Measurements from ENCODE around the gene SSTR5.

SSTR5 gene

DNA sequence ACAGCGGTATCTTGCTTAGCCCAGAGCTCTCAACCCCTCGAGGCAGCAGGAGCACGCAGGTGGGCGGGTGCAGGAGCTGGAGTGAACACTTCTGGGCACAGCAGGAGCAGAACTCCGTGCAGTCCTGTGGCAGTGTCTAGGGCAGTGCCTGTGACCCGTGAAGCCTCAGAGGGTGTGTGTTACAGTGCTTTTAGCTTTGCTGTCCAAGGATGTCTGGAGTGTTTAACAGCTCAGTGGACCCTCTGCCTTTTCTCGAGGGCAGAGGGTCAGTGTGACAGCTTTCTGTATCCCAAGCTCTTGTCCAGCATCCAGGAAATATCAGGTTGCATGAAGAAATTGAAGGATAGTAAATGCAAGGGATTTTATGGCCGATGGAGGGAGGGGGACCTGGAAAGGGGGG, 16.4 kb upstream of the SSTR5 start:
- no peak for DNase-seq

GRCh38 chr16:1057252-1057932, 15.2 kb upstream of the SSTR5 start:
- DNase-seq, result peak; percentile 72

DNA sequence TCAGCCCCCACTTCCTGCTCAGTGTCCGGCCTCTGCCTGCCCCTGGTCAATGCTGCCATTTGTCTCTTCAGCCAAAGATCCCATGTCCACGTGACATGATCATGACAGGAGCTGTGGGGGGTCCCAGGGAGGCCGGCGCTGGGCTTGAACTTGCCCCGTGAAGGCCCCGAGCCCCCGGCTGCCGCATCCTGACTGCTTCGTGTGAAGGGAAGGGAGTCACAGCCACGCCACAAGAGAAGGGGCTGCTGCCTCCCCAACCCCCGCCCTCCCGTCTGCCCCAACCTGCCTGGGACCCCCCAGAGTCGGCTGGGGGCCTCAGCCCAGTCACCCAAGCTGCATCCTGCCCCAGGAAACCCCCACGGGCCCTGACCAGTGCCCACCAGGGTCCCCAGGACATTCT, 14.3 kb upstream of the SSTR5 start:
- DNase-seq, result no peak

DNA sequence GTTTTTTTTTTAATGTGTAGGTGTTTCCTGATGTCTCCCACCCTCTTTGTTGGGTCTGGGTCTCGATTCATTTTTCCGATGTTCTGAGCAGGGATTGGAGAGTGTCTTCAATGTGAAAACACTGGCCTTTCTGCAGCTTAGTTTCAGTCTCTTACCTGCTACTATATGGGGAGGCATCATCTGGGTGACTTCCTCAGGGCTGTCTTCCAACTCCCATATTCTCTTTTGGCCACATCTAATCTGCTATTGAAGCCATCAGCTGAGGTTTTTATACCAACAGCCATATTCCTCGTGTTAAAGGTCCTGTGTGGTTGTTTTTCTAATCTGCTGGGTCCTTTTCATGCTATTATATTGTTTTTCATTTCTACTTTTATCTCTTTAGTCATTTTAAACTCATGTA, 13.2 kb upstream of the SSTR5 start:
- DNase-seq, result no peak

- no peak for DNase-seq
These were observed 11.9 kb upstream of the SSTR5 start for GRCh38 chr16:1060416-1061340.

DNA sequence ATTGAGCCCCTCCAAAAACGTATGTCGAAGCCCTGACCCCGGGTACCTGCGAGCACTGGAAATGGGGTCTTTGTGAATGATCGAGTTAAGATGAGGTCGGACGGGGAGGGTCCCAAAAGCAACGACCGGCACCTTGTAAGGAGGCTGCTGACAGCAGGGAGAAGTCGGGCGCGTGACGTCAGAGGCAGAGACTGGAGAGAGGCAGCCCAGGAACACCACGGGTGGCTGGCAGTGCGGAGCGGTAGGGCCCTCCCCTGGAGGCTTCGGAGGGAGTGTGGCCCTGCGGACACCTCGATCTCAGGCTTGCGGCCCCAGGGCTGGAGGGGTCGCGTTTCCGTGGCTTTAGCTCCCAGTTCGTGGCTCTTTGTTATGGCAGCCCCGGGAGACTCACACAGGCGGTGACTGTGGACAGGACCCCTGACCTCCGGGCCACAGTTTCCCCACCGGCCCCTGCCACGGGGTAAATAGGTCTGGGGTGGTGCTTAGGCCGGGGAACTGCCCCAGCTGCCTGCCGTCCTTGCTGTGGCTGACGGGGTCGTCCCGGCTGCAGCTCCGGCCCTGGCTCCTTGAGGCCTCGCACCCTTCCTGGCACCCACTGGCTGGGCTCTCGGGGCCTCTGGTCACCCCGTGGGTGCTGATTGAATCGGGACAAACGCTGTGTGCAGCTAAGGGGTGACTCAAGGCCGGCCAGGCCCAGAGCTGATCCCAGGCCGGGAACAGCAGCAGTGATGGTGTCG, 10.6 kb upstream of the SSTR5 start:
- no peak for DNase-seq

DNA sequence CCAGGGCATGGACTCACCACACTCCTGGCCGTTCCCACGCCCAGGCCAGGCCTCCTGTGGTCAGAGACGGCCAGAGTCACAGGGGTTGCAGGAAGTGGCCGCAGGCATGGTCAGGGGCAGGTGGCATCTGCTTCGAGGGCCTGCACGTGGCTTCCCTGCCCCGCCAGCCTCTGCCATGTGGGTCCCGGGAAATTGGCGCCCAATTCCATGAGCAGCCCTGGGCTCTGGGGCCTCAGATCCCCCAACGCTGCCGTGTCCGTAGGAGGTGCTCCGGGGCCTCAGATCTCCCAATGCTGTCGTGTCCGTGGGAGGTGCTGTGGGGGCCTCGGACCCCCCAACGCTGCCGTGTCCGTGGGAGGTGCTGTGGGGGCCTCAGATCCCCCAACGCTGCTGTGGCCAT, 9.7 kb upstream of the SSTR5 start:
- DNase-seq, result no peak

DNA sequence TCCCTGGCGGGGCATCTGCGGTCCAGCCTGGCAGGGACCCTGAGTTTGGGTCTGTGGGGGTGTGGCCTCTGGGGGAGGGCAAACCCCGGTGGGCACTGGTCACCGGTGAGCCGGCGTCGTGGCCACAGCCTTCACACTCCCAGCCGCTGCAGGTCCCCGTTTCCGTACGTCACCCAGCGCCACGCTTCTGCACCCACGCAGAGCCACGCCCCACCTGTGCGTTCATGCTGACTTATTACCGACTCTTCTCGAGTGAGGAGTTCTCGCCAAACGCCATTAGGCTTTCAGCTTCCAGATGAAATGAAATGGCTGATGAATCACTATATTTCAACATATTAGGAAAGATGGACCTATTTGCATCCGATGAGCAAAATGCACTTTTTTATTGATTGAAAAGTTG, 8.8 kb upstream of the SSTR5 start:
- no peak for DNase-seq

DNA sequence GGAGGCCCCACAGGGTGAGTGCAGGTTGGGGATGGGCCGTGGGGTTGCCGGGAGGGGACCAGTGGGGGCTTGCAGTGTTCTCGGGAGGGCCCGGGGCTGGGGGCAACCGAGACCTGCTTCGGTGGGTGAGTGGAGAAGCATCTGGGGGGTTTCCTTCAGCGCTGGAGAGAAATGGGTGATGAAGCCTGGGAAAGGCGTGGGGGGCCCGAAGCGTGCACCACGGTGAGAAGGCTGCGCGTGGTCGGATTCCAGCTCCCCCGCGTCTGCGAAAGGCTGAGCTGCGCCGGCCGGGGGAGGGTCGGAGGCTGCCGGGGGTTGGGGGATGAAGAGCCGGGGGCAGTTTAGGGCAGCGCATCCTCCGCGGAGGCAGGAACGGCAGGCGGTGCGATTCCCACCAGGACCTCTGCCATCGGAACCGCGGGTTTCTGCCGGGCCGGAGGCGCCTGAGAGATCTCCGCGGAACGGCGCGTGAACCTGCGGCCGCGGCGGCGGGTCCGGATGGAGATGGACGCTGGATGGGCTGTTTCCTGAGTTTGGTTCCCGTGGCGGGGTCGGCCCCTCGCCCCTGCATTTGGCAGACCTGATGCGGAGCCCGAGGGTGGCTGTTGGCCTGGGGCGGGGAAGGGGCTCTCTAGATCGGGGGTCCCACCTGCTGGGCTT, 6.9 kb upstream of the SSTR5 start:
- no peak for DNase-seq

- DNase-seq, result no peak
These were observed 5.9 kb upstream of the SSTR5 start for GRCh38 chr16:1066584-1067172.

DNA sequence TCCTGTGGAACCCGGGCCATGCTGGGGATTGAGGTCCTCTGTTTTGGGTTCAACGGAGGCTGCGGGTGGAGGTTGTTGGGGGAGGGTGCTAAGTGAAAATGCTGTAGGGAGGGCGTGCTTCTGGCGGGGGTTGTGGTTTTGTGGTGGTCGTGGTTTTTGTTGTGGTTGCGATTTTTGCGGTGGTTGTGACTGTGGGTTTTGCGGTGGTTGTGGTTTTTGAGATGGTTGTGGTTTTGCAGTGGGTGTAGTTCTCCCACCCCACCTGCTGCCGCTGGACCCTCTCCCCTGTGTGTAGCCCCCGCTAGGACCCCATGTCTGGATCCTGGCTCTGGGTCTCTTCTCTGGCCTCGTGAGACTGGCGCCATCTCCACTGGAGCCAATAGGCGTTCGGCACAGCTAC, 4.9 kb upstream of the SSTR5 start:
- DNase-seq, result no peak

DNA sequence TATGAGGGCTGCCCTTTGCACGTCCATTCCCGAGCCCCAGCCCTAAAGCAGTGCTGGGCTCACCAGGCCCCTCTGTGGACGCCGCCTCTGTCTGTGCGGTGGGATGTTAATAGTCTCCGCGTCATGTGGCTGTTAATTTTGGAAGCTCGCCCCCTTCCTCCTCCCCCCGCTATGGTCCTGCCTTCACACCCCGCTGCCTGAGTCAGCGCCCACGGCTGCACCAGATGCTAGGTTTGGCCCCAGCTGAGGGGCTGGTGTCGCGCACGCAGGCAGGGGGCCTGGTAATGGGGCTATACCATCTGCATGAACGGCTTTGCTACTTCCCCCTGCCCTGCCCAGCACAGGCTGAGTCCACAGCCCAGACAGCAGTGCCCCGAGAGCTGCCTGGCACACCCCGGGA, 4.1 kb upstream of the SSTR5 start:
- DNase-seq, result no peak

- DNase-seq, result no peak
These were observed 3.4 kb upstream of the SSTR5 start for GRCh38 chr16:1069154-1069553.

DNA sequence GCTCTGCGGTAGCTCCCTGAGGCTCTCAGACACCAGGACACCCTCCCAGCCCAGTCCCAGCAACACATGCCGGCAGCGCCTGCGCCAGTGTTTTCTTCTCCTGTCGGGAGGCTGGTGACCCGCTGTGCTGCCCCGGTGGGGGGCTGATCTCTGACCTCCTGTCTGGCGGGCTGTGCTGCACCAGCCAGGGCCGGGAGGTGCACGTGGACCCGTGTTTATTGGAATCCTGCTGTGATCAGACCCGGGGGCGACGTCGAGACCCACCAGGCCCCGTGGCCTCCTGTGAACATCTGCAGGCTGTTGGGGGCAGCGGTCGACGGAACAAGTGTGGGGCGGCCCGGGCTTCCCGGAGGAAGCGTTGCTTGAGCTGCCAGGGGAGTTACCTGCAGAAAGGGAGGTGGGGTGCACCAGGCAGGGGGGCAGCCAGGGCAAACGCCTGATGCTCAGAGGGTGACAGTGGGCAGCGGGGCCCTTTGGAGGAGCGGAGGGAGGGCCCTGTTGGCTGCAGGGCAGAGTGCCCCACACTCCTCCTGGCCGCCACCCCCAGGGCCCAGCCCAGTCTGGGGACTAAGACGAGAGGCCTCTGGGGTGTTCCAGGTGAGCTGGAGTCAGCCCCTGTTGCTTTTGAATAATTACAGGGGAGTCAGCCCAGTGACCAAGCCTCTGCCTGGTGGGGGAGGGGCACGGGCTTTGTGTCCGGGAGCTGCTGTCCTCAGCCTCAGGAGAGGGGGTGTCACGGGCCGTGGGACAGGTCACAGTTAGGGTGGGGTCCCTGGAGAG, 2.3 kb upstream of the SSTR5 start:
- no peak for DNase-seq

- no peak for DNase-seq
These were observed 1.6 kb upstream of the SSTR5 start for GRCh38 chr16:1070864-1071408.

DNA sequence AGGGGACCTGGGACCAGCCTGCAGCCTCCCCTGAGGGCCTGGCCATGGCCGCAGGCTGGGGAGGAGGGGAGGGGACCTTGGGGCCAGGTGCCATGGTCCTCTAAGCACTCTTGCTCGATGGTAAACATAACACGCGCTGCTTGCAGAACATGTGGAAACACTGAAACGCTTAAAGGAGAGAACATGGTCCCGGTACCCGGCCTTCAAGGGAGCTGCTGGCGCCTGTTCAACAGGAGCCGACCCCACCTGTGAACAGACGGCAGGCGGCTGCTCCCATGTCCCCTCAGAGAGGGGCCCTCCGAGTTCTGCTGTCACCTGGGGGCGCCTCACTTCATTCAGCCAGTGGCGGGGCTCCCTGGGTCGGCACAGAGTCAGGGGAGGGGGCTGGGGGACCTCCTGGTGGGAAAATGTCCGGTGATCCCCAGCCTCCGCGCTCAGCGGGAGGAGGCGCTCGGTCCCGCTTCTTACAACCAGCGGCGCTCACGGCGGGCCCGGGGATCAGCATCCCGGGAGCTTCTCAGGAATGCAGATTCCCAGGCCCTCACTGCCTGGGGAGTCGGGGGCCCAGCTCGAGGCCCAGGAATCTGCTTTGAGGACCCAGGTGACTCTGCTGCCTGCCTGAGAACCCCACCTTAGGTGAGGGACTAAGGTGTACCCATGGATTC, 854 bp upstream of the SSTR5 start:
- DNase-seq, result no peak

- no peak for DNase-seq
These were observed 663 bp downstream of the SSTR5 start for GRCh38 chr16:1073262-1073558.

GRCh38 chr16:1073566-1074378, 1.2 kb downstream of the SSTR5 start:
- no peak for DNase-seq

DNA sequence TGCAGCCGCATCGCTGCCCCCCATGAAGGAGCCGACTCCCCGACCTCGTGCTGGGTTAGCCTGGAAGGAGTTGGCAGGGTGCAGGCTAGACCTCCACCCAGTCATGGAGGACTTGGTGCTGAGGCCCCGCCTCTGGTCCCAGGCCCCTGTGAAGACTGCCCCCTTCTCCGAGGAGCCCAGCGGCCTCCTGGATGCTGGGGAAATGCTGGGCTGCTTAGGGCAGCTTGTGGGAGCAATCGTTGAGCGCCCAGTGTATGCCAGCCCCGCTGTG, 1.8 kb downstream of the SSTR5 start:
- no peak for DNase-seq

DNA sequence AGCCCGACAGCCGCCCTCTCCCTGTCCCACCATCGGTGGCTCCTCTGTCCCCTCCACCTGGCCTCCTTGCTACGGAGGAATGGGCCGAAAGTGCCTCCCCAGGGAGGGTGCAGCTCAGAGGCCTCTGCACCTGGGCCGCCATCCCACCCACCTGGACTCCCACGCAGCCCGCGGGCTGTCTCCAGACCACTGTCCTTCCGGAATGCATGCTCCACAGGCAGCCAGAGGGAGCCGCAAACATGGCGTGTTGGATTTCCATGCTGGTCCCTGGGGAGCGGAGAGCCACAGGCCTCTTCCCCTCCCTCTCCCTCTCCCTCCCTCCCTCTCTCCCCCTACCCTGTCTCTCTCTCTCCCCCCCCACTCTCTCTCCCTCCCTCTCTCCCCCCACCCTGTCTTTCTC, 3.0 kb downstream of the SSTR5 start:
- DNase-seq, result no peak
